ENCODE results near the gene VPS41.
A peak's percentile ranks its signal among the peaks of the same experiment; 100 is the strongest.

VPS41 gene

DNA sequence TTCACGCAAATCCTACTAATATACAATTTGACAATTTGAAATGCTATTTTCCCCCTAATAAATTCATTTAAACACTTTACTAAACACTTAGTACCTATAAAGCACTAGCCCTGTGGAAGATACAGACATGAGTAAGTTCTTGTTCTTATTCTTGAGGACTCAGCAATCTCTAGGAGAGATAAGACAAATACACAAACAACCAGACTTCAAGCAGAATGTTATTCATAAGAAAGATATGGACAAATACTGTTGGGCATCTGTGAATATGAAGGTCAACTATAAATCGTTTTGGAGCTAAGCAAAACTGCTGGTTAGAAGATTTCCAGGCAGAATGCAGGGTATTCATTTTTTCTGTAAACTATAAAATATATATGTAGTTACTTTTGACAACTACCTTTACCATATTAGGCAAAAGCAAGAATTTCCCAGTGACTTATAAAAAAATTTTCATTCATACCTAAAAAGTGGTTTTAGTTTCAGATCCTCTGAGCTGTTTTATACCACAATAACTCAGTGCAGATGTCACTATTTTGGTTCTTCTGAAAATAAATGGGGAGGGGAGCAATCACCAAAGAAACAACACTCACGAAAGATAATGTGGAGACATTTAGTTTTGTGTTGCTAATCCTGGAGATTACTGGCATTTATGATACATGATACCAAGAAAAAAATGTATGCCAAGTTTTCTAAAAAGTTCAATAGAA, 3.8 kb downstream of the VPS41 start:
- DNase-seq (ENCODE audit: low read depth in 2 of 2), result no peak

DNA sequence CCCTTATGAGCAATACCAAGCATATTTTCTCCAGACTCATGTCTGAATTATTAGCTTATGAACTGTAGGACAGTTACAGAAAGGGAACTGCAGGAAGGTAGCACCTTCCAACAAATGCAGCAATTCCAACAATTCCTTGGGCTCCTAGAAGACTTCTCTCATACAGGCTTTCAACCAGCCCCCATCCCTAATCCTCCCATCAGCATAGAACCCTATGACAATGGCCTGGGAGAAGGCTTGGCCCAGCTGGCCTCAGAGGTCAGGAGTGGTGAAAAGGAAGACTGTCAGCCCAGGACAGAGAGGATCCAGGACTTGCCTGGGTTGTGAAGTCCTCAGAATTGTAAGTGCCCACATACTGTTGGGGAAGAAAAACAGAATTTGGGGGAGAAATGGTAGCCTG, 5.9 kb downstream of the VPS41 start:
- DNase-seq (ENCODE audit: low read depth in 2 of 2), result no peak

DNA sequence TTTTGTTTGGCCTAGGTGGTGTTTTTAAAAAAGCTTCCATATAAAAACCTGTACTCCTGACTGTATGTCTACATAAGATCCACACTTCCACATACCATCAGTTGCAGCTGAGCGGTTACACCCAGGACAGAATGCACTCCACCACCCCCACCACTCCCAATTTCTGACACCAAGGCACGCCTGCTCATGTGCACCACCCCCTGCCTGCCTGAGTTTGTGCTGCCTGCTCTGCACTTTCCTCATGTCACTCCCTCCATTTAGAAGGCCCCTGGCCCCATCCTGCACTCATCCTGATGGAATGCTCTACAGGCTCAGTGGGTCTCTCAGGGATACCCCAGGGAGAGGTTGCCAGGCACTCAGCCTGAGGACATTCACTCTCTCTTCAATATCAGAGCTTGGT, 6.5 kb downstream of the VPS41 start:
- no peak for DNase-seq (ENCODE audit: low read depth in 2 of 2)

GRCh38 chr7:38893061-38893460, 15.9 kb downstream of the VPS41 start:
- peak in 1 of 2 experiments; percentile 9 for DNase-seq (ENCODE audit: low read depth in 2 of 2)

DNA sequence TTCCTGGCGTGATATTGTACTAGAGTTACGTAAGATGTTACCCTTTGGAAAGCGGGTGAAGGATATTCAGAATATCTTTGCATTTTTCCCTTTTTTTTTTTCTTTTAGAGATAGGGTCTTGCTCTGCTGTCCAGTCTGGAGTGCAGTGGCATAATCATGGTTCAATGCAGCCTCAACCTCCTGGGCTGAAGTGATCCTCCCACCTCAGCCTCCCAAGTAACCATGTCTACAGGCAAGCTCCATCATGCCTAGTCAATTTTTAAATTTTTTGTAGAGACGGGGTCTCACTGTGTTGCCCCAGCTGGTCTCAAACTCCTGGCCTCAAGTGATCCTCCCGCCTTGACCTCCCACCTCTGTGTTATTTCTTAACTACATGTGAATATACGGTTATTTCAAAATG, 18.4 kb downstream of the VPS41 start:
- DNase-seq (ENCODE audit: low read depth in 2 of 2), result no peak

- DNase-seq (ENCODE audit: low read depth in 2 of 2), result no peak
Observed at GRCh38 chr7:38889872-38890432, 19.0 kb downstream of the VPS41 start.

DNA sequence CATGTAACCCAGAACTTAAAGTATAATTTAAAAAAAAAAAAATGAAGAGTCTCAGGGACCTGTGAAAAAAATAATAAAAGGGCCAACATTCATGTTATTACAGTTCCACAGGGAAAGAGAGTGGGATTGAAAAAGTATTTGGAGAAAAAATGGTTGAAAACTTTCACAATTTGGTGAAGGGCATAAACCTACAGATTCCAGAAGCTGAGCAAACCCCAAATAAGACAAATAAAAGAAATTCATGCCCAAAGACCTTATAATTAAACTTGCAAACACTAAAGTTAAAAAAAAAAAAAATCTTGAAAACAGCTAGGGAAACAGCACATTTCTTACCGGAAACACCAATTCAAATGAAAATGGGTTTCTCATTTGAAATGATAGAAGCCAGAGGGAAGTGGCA, 19.9 kb downstream of the VPS41 start:
- no peak for DNase-seq (ENCODE audit: low read depth in 2 of 2)

DNA sequence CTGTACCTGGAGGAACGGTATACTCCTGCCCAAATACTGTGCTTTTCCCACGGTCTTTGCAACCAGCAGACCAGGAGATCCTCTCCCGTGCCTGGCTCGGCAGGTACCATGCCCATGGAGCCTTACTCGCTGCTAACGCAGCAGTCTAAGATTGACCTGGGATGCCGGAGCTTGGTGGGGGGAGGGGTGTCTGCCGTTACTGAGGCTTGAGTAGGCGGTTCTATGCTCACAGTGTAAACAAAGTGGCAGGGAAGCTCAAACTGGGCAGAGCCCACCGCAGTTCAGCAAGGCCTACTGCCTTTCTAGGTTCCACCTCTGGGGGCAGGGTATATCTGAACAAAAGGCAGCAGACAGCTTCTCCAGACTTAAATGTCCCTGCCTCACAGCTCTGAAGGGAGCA, 22.7 kb downstream of the VPS41 start:
- DNase-seq (ENCODE audit: low read depth in 2 of 2), result no peak

DNA sequence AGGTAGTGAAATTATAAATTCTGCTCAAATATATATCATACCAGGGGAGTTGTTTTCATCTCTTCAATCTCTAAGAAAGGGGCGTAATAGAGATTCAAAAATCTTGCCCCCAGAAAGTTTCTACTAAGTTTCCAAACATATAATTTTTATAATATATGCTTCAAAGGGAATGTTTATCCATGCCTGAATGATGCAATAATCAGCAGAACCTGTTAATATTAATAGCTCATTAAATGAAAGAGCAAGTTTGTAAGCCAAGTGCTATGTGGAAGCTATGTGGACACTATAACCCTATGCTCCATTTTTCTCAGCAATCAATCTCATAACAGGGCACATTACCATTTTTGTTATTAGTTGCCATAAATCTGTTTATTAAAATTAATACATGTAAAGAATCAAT, 25.3 kb downstream of the VPS41 start:
- no peak for DNase-seq (ENCODE audit: low read depth in 2 of 2)

- no peak for DNase-seq (ENCODE audit: low read depth in 2 of 2)
Observed at GRCh38 chr7:38881947-38882684, 26.9 kb downstream of the VPS41 start.

DNA sequence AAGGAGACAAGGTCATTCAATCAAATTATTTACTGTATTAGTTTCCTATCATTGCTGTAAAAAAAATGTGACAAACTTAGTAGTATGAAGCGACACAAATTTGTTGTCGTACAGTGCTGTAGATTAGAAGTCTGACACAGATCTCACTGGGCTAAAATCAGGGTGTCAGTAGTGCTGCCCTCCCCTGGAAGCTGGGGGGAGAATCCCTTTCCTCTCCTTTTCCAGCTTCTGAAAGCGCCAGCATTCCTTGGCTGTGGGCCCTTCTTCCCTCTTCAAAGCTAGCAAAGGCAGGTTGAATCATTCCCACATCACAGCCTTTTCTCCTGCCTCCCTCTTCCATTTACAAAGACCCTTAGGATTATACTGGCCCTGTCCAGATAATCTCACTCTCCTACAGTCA, 28.0 kb downstream of the VPS41 start:
- DNase-seq (ENCODE audit: low read depth in 2 of 2), result no peak

- DNase-seq (ENCODE audit: low read depth in 2 of 2), result no peak
Observed at GRCh38 chr7:38880454-38880853, 28.5 kb downstream of the VPS41 start.

GRCh38 chr7:38880035-38880434, 29.0 kb downstream of the VPS41 start:
- no peak for DNase-seq (ENCODE audit: low read depth in 2 of 2)

GRCh38 chr7:38878694-38879457, 30.1 kb downstream of the VPS41 start:
- no peak for DNase-seq (ENCODE audit: low read depth in 2 of 2)

DNA sequence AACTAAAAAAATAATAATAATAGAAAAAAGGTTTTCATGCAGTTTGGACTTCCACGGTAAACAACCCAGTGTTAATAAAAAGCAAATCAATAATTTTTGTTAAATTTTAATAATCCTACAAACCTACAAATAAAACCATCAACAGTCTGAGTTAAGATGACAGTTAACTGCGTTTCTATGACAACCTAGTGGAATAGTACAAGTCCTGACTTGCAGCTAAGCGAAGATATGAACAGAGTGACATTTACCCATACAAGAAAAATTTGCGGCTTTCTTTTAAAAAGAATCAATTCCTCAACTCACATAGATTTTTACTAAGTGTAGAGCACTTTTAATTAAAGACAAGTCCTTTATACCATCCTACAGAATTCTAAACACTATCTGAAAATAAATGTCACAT, 35.6 kb downstream of the VPS41 start:
- DNase-seq (ENCODE audit: low read depth in 2 of 2), result no peak

DNA sequence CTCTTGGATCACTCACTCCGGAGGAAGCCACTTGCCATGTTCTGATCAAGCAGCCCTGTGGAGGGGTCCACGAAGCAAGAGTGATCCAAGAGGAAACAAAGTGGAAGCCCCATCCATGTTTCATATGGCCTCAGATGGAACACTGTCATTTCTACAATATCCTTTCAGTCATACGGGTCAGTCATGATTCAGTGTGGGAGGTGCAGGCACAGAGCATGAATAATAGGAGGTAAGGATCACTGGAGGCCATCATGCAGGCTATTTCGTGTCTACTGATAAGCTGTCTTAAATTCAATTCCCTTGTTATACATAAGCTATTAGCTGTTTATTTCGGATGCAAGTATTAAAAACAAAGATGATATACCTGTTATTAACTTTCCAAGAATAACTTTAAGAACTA, 36.8 kb downstream of the VPS41 start:
- DNase-seq (ENCODE audit: low read depth in 2 of 2), result no peak

DNA sequence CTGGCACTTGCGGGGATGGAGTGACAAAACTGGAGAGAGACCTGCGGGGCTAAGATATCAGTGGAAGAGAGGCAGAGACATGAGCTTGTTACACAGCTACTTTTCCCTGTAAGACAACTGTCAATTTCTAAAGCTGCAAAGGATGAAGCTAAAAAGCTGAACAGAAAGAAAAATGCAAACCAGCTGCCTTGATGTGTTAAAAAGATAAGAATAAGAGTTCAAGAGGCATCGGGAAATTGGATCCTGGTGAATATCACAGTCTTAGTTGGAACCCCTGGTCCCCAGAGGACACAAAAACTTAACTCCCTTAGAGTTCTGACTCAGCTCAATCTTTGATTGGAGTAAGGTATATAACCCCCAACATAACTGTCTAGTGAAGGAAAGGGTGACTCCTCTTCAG, 38.8 kb downstream of the VPS41 start:
- DNase-seq (ENCODE audit: low read depth in 2 of 2), result peak in 1 of 2 experiments; percentile 1

DNA sequence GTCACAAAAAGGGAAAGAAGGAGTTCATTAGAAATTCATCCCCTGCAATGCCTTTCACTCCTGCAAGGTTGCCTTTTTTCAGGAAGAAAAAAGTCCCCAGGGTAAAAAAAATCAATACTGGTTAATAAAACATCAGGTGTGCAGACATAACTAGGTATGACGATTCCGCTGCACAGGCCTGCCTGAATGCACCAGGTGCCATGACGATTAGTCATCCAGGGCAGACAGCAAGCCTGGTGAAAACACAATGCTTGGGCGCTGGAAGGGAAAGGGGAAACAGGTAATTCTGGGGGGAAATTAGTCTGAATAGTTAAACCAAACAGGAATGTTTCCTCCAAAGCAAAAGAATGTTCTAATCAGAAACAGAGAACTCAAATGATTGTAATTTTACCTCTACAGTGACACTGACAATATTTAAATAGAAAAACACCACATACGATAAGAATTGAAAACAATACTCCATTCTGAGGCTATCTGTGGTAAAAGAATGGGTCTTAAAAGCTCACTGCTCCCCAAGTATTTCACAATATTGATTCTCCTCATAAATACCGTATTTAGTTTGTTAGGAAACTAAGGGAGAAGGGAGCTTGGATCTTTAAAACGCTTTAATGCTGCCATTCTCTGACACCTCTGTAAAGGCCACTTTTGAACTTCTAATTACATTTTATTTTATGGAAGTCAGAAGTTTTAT, 45.2 kb downstream of the VPS41 start:
- DNase-seq (ENCODE audit: low read depth in 2 of 2), result no peak

- no peak for DNase-seq (ENCODE audit: low read depth in 2 of 2)
Observed at GRCh38 chr7:38862666-38863065, 46.3 kb downstream of the VPS41 start.

- peak in 1 of 2 experiments; percentile 2 for DNase-seq (ENCODE audit: low read depth in 2 of 2)
Observed at GRCh38 chr7:38858259-38858884, 50.6 kb downstream of the VPS41 start.

- DNase-seq (ENCODE audit: low read depth in 2 of 2), result no peak
Observed at GRCh38 chr7:38855867-38856266, 53.1 kb downstream of the VPS41 start.

Measured in fibroblast of skin of left quadriceps (primary cell).